Natural killer cell treated with Interleukin-12 subunit alpha and Interleukin-12 subunit beta and Interleukin-15 and Interleukin-18, amount 100 ng/mL, for 72 hours (primary cell): ENCODE measurements around the gene POLD3. TPM values are rescaled to one million over a fixed set of nuclear protein-coding genes. Genes with fewer than 3 reads are reported as not detected.
A peak's percentile ranks its signal among the peaks of the same experiment; 100 is the strongest.

ENCODE experiments used
- ATAC-seq, 2 donors: fragments of 150-1000 bp; cut with Tn5 transposase in 1 of 2; sonication (Bioruptor Pico), chemical (Tn5 transposase) in 1 of 2; 2 replicates each; pipeline ENCODE4 v1.10.0; 2021
- DNase-seq: peaks from one replicate; pipeline ENCODE4 v3.0.0; 2022; ENCODE audit warnings: low spot score
- H3K27ac Mint-ChIP-seq, 2 donors: 1 replicate in 1 of 2; 2 replicates in 1 of 2; pipeline ENCODE4 v1.8.0; 2022; ENCODE audit warnings: mixed read lengths in 2 of 2, mild to moderate bottlenecking in 1 of 2, moderate library complexity in 1 of 2
- H3K27me3 Mint-ChIP-seq, 2 donors: 1 replicate in 1 of 2; 2 replicates in 1 of 2; pipeline ENCODE4 v1.8.0; 2022; ENCODE audit warnings: mixed read lengths in 2 of 2
- H3K36me3 Mint-ChIP-seq: one replicate; pipeline ENCODE4 v1.8.0; 2022; ENCODE audit warnings: mixed read lengths
- H3K4me1 Mint-ChIP-seq, 2 donors: 1 replicate in 1 of 2; 2 replicates in 1 of 2; pipeline ENCODE4 v1.8.0; 2022; ENCODE audit warnings: low read depth in 2 of 2, mixed read lengths in 2 of 2, mild to moderate bottlenecking in 1 of 2
- H3K4me3 Mint-ChIP-seq: one replicate; pipeline ENCODE4 v1.8.0; 2022; ENCODE audit warnings: mixed read lengths
- H3K9me3 Mint-ChIP-seq: 2 replicates; pipeline ENCODE4 v1.8.0; 2022; ENCODE audit warnings: mixed read lengths
- total RNA-seq, 2 donors: library from RNA; stranded (reverse); gene quantifications; one replicate each; pipeline ENCODE4 v1.2.3, GENCODE V29; 2022

POLD3 gene
- 10 to 100 TPM; 46.2 to 58.9 TPM for total RNA-seq

- Mint-ChIP-seq H3K27ac (peak within 1 kb of the TSS; percentile 82 to 86), H3K4me1 (peaks cover 16 to 27% of the 10 kb centered on the region in 2 donors), H3K27me3 (peaks cover 0 to 4% of the 10 kb centered on the region in 2 donors), H3K4me3 (peak within 1 kb of the TSS; percentile 96), H3K36me3 (peaks cover 11% of the 10 kb centered on the region), H3K9me3 (no peaks in the 10 kb centered on the region)
- ATAC-seq (peak; percentile 98 to 99), DNase-seq (peak; percentile 94)
Observed at GRCh38 chr11:74592441-74593362, at the start of gene POLD3. Gene POLD3, plus strand, starts transcription at chr11:74592582. Its CDS starts 77 bp downstream, at chr11:74592659.

- no peaks in the 10 kb centered on the region for H3K36me3 Mint-ChIP-seq
- no peak for DNase-seq
- ATAC-seq = no peak
- H3K4me1 Mint-ChIP-seq = no peaks in the 10 kb centered on the region
- no peak overlapping the region for H3K4me3 Mint-ChIP-seq
- H3K27ac Mint-ChIP-seq = no peak overlapping the region
- H3K9me3 Mint-ChIP-seq = no peaks in the 10 kb centered on the region
- peaks cover 7 to 8% of the 10 kb centered on the region in 2 donors for H3K27me3 Mint-ChIP-seq
Observed at GRCh38 chr11:74543991-74544390, 48.4 kb upstream of the POLD3 start.

- no peak for DNase-seq
- ATAC-seq = no peak
- Mint-ChIP-seq H3K4me3 (no peak overlapping the region), H3K27ac (no peak overlapping the region), H3K9me3 (no peaks in the 10 kb centered on the region), H3K36me3 (no peaks in the 10 kb centered on the region), H3K4me1 (no peaks in the 10 kb centered on the region), H3K27me3 (peaks cover 7 to 8% of the 10 kb centered on the region in 2 donors)
Observed at GRCh38 chr11:74546752-74547151, 45.6 kb upstream of the POLD3 start.

- DNase-seq (no peak), ATAC-seq (peak in 1 of 2 donors; percentile 20)
- no peaks in the 10 kb centered on the region for H3K36me3 Mint-ChIP-seq
- H3K9me3 Mint-ChIP-seq = no peaks in the 10 kb centered on the region
- no peak overlapping the region for H3K27ac Mint-ChIP-seq
- H3K4me1 Mint-ChIP-seq = no peaks in the 10 kb centered on the region
- H3K4me3 Mint-ChIP-seq = no peak overlapping the region
- H3K27me3 Mint-ChIP-seq = peaks cover 19 to 28% of the 10 kb centered on the region in 2 donors
Observed at GRCh38 chr11:74550991-74551753, 41.2 kb upstream of the POLD3 start.

GRCh38 chr11:74551754-74552145, 40.6 kb upstream of the POLD3 start:
- no peak for ATAC-seq
- no peak overlapping the region for H3K27ac Mint-ChIP-seq
- no peaks in the 10 kb centered on the region for H3K4me1 Mint-ChIP-seq
- peaks cover 21 to 30% of the 10 kb centered on the region in 2 donors for H3K27me3 Mint-ChIP-seq
- H3K9me3 Mint-ChIP-seq = no peaks in the 10 kb centered on the region
- H3K4me3 Mint-ChIP-seq = no peak overlapping the region
- DNase-seq = no peak
- H3K36me3 Mint-ChIP-seq = no peaks in the 10 kb centered on the region

GRCh38 chr11:74557526-74557925, 34.9 kb upstream of the POLD3 start:
- no peak for ATAC-seq
- H3K4me1 Mint-ChIP-seq = no peaks in the 10 kb centered on the region

GRCh38 chr11:74559110-74559933, 33.1 kb upstream of the POLD3 start:
- H3K27ac Mint-ChIP-seq = no peak overlapping the region
- ATAC-seq = peak in 1 of 2 donors; percentile 11
- no peak overlapping the region for H3K4me3 Mint-ChIP-seq

More at GRCh38 chr11:74557526-74557925, 34.9 kb upstream of the POLD3 start:
- Mint-ChIP-seq H3K27me3 (peaks cover 17 to 22% of the 10 kb centered on the region in 2 donors), H3K9me3 (no peaks in the 10 kb centered on the region), H3K4me3 (no peak overlapping the region), H3K27ac (no peak overlapping the region), H3K36me3 (no peaks in the 10 kb centered on the region)
- no peak for DNase-seq

GRCh38 chr11:74559934-74560309, 32.5 kb upstream of the POLD3 start:
- no peaks in the 10 kb centered on the region for H3K36me3 Mint-ChIP-seq
- H3K27me3 Mint-ChIP-seq = peaks cover 14 to 15% of the 10 kb centered on the region in 2 donors
- DNase-seq (no peak), ATAC-seq (no peak)
- H3K4me3 Mint-ChIP-seq = no peak overlapping the region
- H3K27ac Mint-ChIP-seq = no peak overlapping the region
- no peaks in the 10 kb centered on the region for H3K4me1 Mint-ChIP-seq
- H3K9me3 Mint-ChIP-seq = no peaks in the 10 kb centered on the region

More at GRCh38 chr11:74559110-74559933, 33.1 kb upstream of the POLD3 start:
- no peaks in the 10 kb centered on the region for H3K4me1 Mint-ChIP-seq
- peaks cover 19 to 20% of the 10 kb centered on the region in 2 donors for H3K27me3 Mint-ChIP-seq
- no peaks in the 10 kb centered on the region for H3K36me3 Mint-ChIP-seq
- no peak for DNase-seq
- no peaks in the 10 kb centered on the region for H3K9me3 Mint-ChIP-seq

- ATAC-seq (no peak), DNase-seq (no peak)
- Mint-ChIP-seq H3K4me3 (no peak overlapping the region), H3K4me1 (no peaks in the 10 kb centered on the region), H3K27ac (no peak overlapping the region), H3K36me3 (no peaks in the 10 kb centered on the region), H3K9me3 (no peaks in the 10 kb centered on the region), H3K27me3 (peaks cover 6 to 8% of the 10 kb centered on the region in 2 donors)
Observed at GRCh38 chr11:74566146-74566960, 26.0 kb upstream of the POLD3 start.

- no peak overlapping the region for H3K27ac Mint-ChIP-seq
- H3K4me3 Mint-ChIP-seq = no peak overlapping the region
- no peak for DNase-seq
- H3K4me1 Mint-ChIP-seq = no peaks in the 10 kb centered on the region
- peaks cover 6 to 8% of the 10 kb centered on the region in 2 donors for H3K27me3 Mint-ChIP-seq
- ATAC-seq = no peak
- no peaks in the 10 kb centered on the region for H3K9me3 Mint-ChIP-seq
- no peaks in the 10 kb centered on the region for H3K36me3 Mint-ChIP-seq
Observed at GRCh38 chr11:74568028-74568427, 24.4 kb upstream of the POLD3 start.

- Mint-ChIP-seq H3K27ac (no peak overlapping the region), H3K9me3 (no peaks in the 10 kb centered on the region), H3K27me3 (peaks cover 5 to 6% of the 10 kb centered on the region in 2 donors), H3K4me1 (no peaks in the 10 kb centered on the region), H3K36me3 (no peaks in the 10 kb centered on the region), H3K4me3 (no peak overlapping the region)
- DNase-seq (no peak), ATAC-seq (no peak)
Observed at GRCh38 chr11:74570266-74571061, 21.9 kb upstream of the POLD3 start.

- H3K36me3 Mint-ChIP-seq = no peaks in the 10 kb centered on the region
- no peaks in the 10 kb centered on the region for H3K9me3 Mint-ChIP-seq
- H3K27me3 Mint-ChIP-seq = peaks cover 5 to 6% of the 10 kb centered on the region in 2 donors
- DNase-seq (no peak), ATAC-seq (no peak)
- H3K4me3 Mint-ChIP-seq = no peak overlapping the region
- no peak overlapping the region for H3K27ac Mint-ChIP-seq
- H3K4me1 Mint-ChIP-seq = no peaks in the 10 kb centered on the region
Observed at GRCh38 chr11:74571062-74571399, 21.4 kb upstream of the POLD3 start.
